ENCODE measurements around the gene PTPRN2. TPM values are rescaled to one million over a fixed set of nuclear protein-coding genes. Genes with fewer than 3 reads are reported as not detected.
"Not testable (repeated sequence)": the region's sequence is repeated elsewhere in the genome, so short reads cannot be mapped to it uniquely, and the experiment has no call there.

PTPRN2 gene
- total RNA-seq, 1 donor from 2014 or later, result 0.33 TPM

GRCh38 chr7:158406801-158407200 lies 180.8 kb downstream of the PTPRN2 start:
- no peak for DNase-seq (ENCODE audit: low spot score)
- no peak for ATAC-seq

- ATAC-seq, result no peak
- no peak for DNase-seq (ENCODE audit: low spot score)
These were observed 181.3 kb downstream of the PTPRN2 start for GRCh38 chr7:158406364-158406763.

GRCh38 chr7:158405771-158406170 lies 181.9 kb downstream of the PTPRN2 start:
- ATAC-seq; DNase-seq (ENCODE audit: low spot score): not testable (repeated sequence)

- no peak for DNase-seq (ENCODE audit: low spot score)
- ATAC-seq, result no peak
These were observed 182.3 kb downstream of the PTPRN2 start for GRCh38 chr7:158405324-158405723.

- no peak for DNase-seq (ENCODE audit: low spot score)
- no peak for ATAC-seq
These were observed 183.4 kb downstream of the PTPRN2 start for GRCh38 chr7:158404031-158404761.

- DNase-seq (ENCODE audit: low spot score), result no peak
- no peak for ATAC-seq
These were observed 184.4 kb downstream of the PTPRN2 start for GRCh38 chr7:158403013-158403821.

GRCh38 chr7:158402471-158402870 lies 185.2 kb downstream of the PTPRN2 start:
- DNase-seq (ENCODE audit: low spot score), result no peak
- no peak for ATAC-seq

- DNase-seq (ENCODE audit: low spot score), result no peak
- ATAC-seq, result no peak
These were observed 185.8 kb downstream of the PTPRN2 start for GRCh38 chr7:158401826-158402225.

GRCh38 chr7:158401295-158401694 lies 186.3 kb downstream of the PTPRN2 start:
- DNase-seq (ENCODE audit: low spot score), result no peak
- ATAC-seq, result no peak

- no peak for ATAC-seq
- no peak for DNase-seq (ENCODE audit: low spot score)
These were observed 186.9 kb downstream of the PTPRN2 start for GRCh38 chr7:158400601-158401225.

- no peak for DNase-seq (ENCODE audit: low spot score)
- no peak for ATAC-seq
These were observed 187.9 kb downstream of the PTPRN2 start for GRCh38 chr7:158399762-158400161.

GRCh38 chr7:158398750-158399149 lies 188.9 kb downstream of the PTPRN2 start:
- no peak for DNase-seq (ENCODE audit: low spot score)
- ATAC-seq, result no peak

GRCh38 chr7:158397885-158398284 lies 189.7 kb downstream of the PTPRN2 start:
- DNase-seq (ENCODE audit: low spot score) (no peak), ATAC-seq (no peak)

GRCh38 chr7:158396982-158397862 lies 190.4 kb downstream of the PTPRN2 start:
- no peak for ATAC-seq
- DNase-seq (ENCODE audit: low spot score), result no peak

GRCh38 chr7:158396301-158396905 lies 191.2 kb downstream of the PTPRN2 start:
- no peak for DNase-seq (ENCODE audit: low spot score)
- no peak for ATAC-seq

- no peak for DNase-seq (ENCODE audit: low spot score)
- ATAC-seq, result no peak
These were observed 191.8 kb downstream of the PTPRN2 start for GRCh38 chr7:158395780-158396278.

- DNase-seq (ENCODE audit: low spot score) (no peak), ATAC-seq (no peak)
These were observed 192.3 kb downstream of the PTPRN2 start for GRCh38 chr7:158395349-158395748.

- ATAC-seq (peak; percentile 84), DNase-seq (ENCODE audit: low spot score) (no peak)
These were observed 192.7 kb downstream of the PTPRN2 start for GRCh38 chr7:158394936-158395335.

GRCh38 chr7:158393926-158394625 lies 193.5 kb downstream of the PTPRN2 start:
- no peak for ATAC-seq
- DNase-seq (ENCODE audit: low spot score), result no peak

GRCh38 chr7:158392251-158392650 lies 195.4 kb downstream of the PTPRN2 start:
- ATAC-seq, result no peak

More at GRCh38 chr7:158392251-158392650, 195.4 kb downstream of the PTPRN2 start:
- no peak for DNase-seq (ENCODE audit: low spot score)
